Glomerular visceral epithelial cell (primary cell): ENCODE results near the gene SYCE3.

ENCODE experiments used
- DNase-seq: peaks from one replicate; pipeline ENCODE4 v3.0.0-alpha.2; 2016; ENCODE audit errors: extremely low spot score

Gene SYCE3

GRCh38 chr22:50531546-50531961 lies 31.2 kb downstream of the SYCE3 start:
- no peak for DNase-seq

- no peak for DNase-seq
Measured at GRCh38 chr22:50530877-50531545, 31.7 kb downstream of the SYCE3 start.

- no peak for DNase-seq
Measured at GRCh38 chr22:50530580-50530876, 32.2 kb downstream of the SYCE3 start.

- peak; percentile 36 for DNase-seq
Measured at GRCh38 chr22:50529897-50530579, 32.7 kb downstream of the SYCE3 start, which contains the start of gene TYMP. TYMP (minus strand) TSS chr22:50530012; CDS start chr22:50529709, 303 bp downstream.

GRCh38 chr22:50529416-50529896 lies 33.3 kb downstream of the SYCE3 start:
- no peak for DNase-seq

GRCh38 chr22:50528682-50529415 lies 33.9 kb downstream of the SYCE3 start:
- DNase-seq: no peak

GRCh38 chr22:50527921-50528681 lies 34.6 kb downstream of the SYCE3 start:
- DNase-seq: no peak

- no peak for DNase-seq
Measured at GRCh38 chr22:50526834-50527801, 35.6 kb downstream of the SYCE3 start.

- DNase-seq: peak; percentile 75
Measured at GRCh38 chr22:50526108-50526833, 36.4 kb downstream of the SYCE3 start.

GRCh38 chr22:50525858-50526107 lies 36.9 kb downstream of the SYCE3 start:
- DNase-seq: no peak

- peak; percentile 96 for DNase-seq
Measured at GRCh38 chr22:50525104-50525857, 37.4 kb downstream of the SYCE3 start, which contains the start of gene SCO2. SCO2 (minus strand) TSS chr22:50525598; CDS start chr22:50524411, 1,187 bp downstream.

GRCh38 chr22:50524676-50525103 lies 38.0 kb downstream of the SYCE3 start:
- peak; percentile 25 for DNase-seq

GRCh38 chr22:50523806-50524675 lies 38.7 kb downstream of the SYCE3 start:
- no peak for DNase-seq

- no peak for DNase-seq
Measured at GRCh38 chr22:50523458-50523805, 39.3 kb downstream of the SYCE3 start.

GRCh38 chr22:50522806-50523438 lies 39.8 kb downstream of the SYCE3 start:
- DNase-seq: no peak

GRCh38 chr22:50522208-50522805 lies 40.4 kb downstream of the SYCE3 start:
- DNase-seq: no peak

GRCh38 chr22:50521710-50522109 lies 41.0 kb downstream of the SYCE3 start:
- DNase-seq: no peak
